Heart left ventricle (tissue), 16 donors: ENCODE data around the gene ECD. TPM values are rescaled to one million over a fixed set of nuclear protein-coding genes. Genes with fewer than 3 reads are reported as not detected.

Experiments used
- ATAC-seq, 4 donors: fragments of 200-7000 bp; cut with Tn5 transposase; one replicate each; pipeline ENCODE4 v1.9.1; 2020 to 2022; ENCODE audit warnings: moderate library complexity in 4 of 4, mild to moderate bottlenecking in 3 of 4, moderate number of reproducible peaks in 1 of 4
- DNase-seq, 5 donors: peaks; one replicate each; pipeline ENCODE4 v3.0.0-alpha.2; 2020
- H3K27ac ChIP-seq, 12 donors: fragments of 200-600 bp; sonication (generic) in 4 of 12; one replicate each; pipeline versions ENCODE4 v1.5.0 to v1.8.0; 2016 to 2022; ENCODE audit warnings: mild to moderate bottlenecking in 2 of 12
- H3K27me3 ChIP-seq, 9 donors: fragments of 200-600 bp; sonication (generic) in 2 of 9; one replicate each; pipeline versions ENCODE4 v1.5.1 to v1.8.0; 2016 to 2022; ENCODE audit warnings: mild to moderate bottlenecking in 3 of 9
- H3K36me3 ChIP-seq, 9 donors: fragments of 200-600 bp; sonication (generic) in 2 of 9; one replicate each; pipeline versions ENCODE4 v1.5.0 to v1.8.0; 2018 to 2022; ENCODE audit warnings: mild to moderate bottlenecking in 2 of 9
- H3K4me1 ChIP-seq, 12 donors: fragments of 200-600 bp; sonication (generic) in 4 of 12; one replicate each; pipeline versions ENCODE4 v1.5.0 to v1.8.0; 2016 to 2022; ENCODE audit warnings: mild to moderate bottlenecking in 3 of 12
- H3K4me3 ChIP-seq, 12 donors: fragments of 200-600 bp; sonication (generic) in 4 of 12; one replicate each; pipeline versions ENCODE4 v1.5.0 to v1.8.0; 2017 to 2022; ENCODE audit warnings: mild to moderate bottlenecking in 9 of 12, moderate library complexity in 4 of 12
- H3K9me3 ChIP-seq, 12 donors: fragments of 200-600 bp; sonication (generic) in 4 of 12; one replicate each; pipeline versions ENCODE4 v1.5.0 to v1.8.0; 2016 to 2022; ENCODE audit warnings: mild to moderate bottlenecking in 1 of 12
- CTCF ChIP-seq, 12 donors: fragments of 200-600 bp; sonication (generic) in 4 of 12; IDR thresholded peaks; one replicate each; pipeline versions ENCODE4 v1.5.0 to v1.8.0; 2018 to 2022; ENCODE audit warnings: antibody characterized with exemption in 12 of 12, mild to moderate bottlenecking in 5 of 12
- POLR2A ChIP-seq, 2 donors: fragments of 450-650 bp; IDR thresholded peaks; one replicate each; pipeline ENCODE4 v1.6.1; 2017; ENCODE audit warnings: antibody characterized with exemption in 2 of 2, mild to moderate bottlenecking in 2 of 2, moderate library complexity in 2 of 2
- WGBS, 4 donors: extraction: QIAGEN DNeasy Blood & Tissue Kit in 2 of 4; methylation state at CpG; one replicate each; pipeline versions ENCODE4 v1.1.5 to v1.1.7; 2013 to 2018; 5-methylcytosine and 5-hydroxymethylcytosine counted together
- intact Hi-C, 10 donors: fragments of 100-400 bp; cut with DNase I; formaldehyde crosslinking; loops; one replicate each; pipeline versions ENCODE4 v1.11.1 to v1.14.2; 2022
- polyA plus RNA-seq, 2 donors: library from polyadenylated mRNA; stranded (reverse); fragments of 200-250 nt; gene quantifications; one replicate each; pipeline ENCODE4 v1.2.3, GENCODE V29; 2013
- total RNA-seq, 9 donors: library from RNA; depleted of rRNA in 2 of 9; stranded (reverse); fragments of >200 nt in 2 of 9; fragmentation: NEBNext Ultra II Directional in 3 of 9; extraction: Animal tissue kit (Norgen Biotek cat#: 25700) in 3 of 9; gene quantifications; one replicate each; pipeline versions ENCODE4 v1.1.0 to v1.2.4, GENCODE V29; 2016 to 2023
- donor health status: ischemic (EF 13 %, LVEDD 7.1; RV severe dilation, severe dysfunction).
- donor health status: healthy with polysubstance abuse.
- donor health status: DM: no; HTN: yes; CAD: no.
- donor health status: DM: no; HTN: no; CAD: no.
- donor health status: ischemic (EF 25% LVEDD 6.9; RV normal size, moderate dysfunction).
- donor health status: ischemic (EF 25% LVEDD 5.7; RV mildly dilated, moderate dysfunction).
- donor health status: healthy.
- donor health status: DM: yes; HTN: yes; CAD: no.
- donor health status: ischemic (EF 35%, LVEDD 5.7; RV mildly dilated, moderate dysfunction).
- donor health status: nonischemic (EF 11% LVEDD 7.7; RV severe dilation, severe dysfunction).
- donor health status: DM: yes; HTN: yes; CAD: no.
- donor health status: PGD.
- donor health status: ischemic (EF 29% LVEDD 5.4; RV normal size, mild dysfunction).
- donor health status: nonischemic (EF 23%, LVEDD 6.1; RV moderate dilation, normal function).

The ECD gene
- total and polyA plus RNA-seq, 11 donors = 7.5 to 21.9 (median 17.9) TPM

- no peaks in the 10 kb centered on the region for H3K9me3 ChIP-seq
- no peak overlapping the region for H3K27ac ChIP-seq
- DNase-seq (no peak), ATAC-seq (no peak)
- H3K4me1 ChIP-seq = no peaks in the 10 kb centered on the region
- H3K27me3 ChIP-seq = no peaks in the 10 kb centered on the region
- H3K36me3 ChIP-seq = peaks cover 0 to 100% (median 99%) of the 10 kb centered on the region in 9 donors
- WGBS, 4 donors = 50 to 60% (median 54%) methylated on average over 2 of the region's 2 CpGs
- no peak overlapping the region for H3K4me3 ChIP-seq
- intact Hi-C loops = no loop called here
- no peak for TF ChIP-seq POLR2A (IDR thresholded peaks at IDR 0.05)
- TF ChIP-seq CTCF (IDR thresholded peaks at IDR 0.05) = no peak
Observed at GRCh38 chr10:73139251-73139650, 28.6 kb downstream of the ECD start.

- TF ChIP-seq CTCF (IDR thresholded peaks at IDR 0.05) = no peak
- TF ChIP-seq POLR2A (IDR thresholded peaks at IDR 0.05) = no peak
- Histone ChIP-seq H3K36me3 (peaks cover 0 to 100% (median 99%) of the 10 kb centered on the region in 9 donors), H3K27ac (no peak overlapping the region), H3K4me1 (no peaks in the 10 kb centered on the region), H3K4me3 (no peak overlapping the region), H3K27me3 (no peaks in the 10 kb centered on the region), H3K9me3 (no peaks in the 10 kb centered on the region)
- intact Hi-C loops = no loop called here
- WGBS, 4 donors = 88 to 97% (median 91%) methylated on average over 2 of the region's 2 CpGs
- ATAC-seq = no peak
- no peak for DNase-seq
Observed at GRCh38 chr10:73136627-73137026, 31.2 kb downstream of the ECD start.

DNA sequence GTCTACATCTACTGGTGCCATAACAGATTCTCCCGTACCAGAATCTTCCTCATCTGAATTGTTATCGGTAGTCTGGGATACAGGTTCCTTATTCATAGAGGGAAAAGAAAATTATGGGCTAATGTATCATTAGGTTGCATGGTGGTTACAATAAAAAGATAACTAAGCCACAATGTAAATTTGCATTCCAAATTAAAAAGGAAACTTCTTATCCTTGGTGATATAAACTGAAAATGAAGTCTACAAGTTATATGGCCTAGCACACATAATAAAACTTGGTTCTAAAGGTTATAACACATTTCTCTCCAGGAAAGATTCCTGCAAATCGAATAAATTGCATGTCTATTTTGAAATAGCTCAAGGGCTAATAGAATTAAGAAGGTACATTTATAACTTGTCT, 33.1 kb downstream of the ECD start:
- WGBS, 4 donors = 89 to 97% (median 96%) methylated on average over 3 of the region's 3 CpGs
- Histone ChIP-seq H3K4me3 (no peak overlapping the region), H3K36me3 (peaks cover 0 to 100% (median 96%) of the 10 kb centered on the region in 9 donors), H3K27me3 (no peaks in the 10 kb centered on the region), H3K9me3 (no peaks in the 10 kb centered on the region), H3K4me1 (no peaks in the 10 kb centered on the region), H3K27ac (no peak overlapping the region)
- ATAC-seq (no peak), DNase-seq (no peak)
- intact Hi-C loops = loop anchor here in 1 of 10 donors (5.0 kb wide), 1 partner anchor 82 kb away; no protein-coding TSS in a partner anchor
- TF ChIP-seq CTCF (IDR thresholded peaks at IDR 0.05) (no peak), POLR2A (IDR thresholded peaks at IDR 0.05) (no peak)

DNA sequence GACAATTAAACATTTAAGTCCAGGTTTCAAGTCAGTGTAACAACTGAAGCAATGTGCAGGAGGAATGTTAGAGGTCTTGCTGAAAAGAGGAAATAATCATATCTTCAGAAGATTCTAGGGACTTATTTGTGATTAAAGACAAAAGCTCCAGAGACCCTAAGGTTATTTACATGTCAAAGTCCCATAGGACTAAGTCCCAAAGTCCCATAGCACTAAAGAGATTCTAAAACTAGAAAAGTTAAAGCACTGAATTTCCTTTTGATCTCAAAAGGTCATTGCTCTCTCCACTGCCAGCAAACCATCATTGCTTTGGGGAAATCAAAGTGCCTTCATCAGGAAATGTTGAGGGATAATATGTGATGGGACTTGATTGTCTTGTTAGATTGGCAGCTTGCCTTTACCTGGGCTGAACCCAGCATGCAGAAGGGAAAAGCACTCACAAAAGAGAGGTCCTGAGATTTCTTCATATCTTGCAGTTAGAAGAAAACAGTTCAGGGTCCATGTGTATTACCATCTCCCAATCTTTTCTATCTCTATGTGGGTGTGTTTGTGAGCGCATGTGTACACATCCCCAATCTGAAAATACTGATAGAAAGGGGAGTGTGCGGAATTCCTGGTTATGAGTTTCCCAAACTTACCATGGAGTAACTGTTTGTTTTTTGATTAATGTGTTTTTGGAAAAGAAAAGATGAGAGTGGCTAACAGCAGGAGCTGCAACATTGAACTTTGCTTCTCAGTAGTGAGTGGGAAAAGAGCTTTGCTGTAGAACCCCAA, 35.7 kb downstream of the ECD start:
- Histone ChIP-seq H3K27ac (no peak overlapping the region), H3K4me1 (no peaks in the 10 kb centered on the region), H3K27me3 (no peaks in the 10 kb centered on the region), H3K4me3 (no peak overlapping the region), H3K36me3 (peaks cover 0 to 100% (median 94%) of the 10 kb centered on the region in 9 donors), H3K9me3 (no peaks in the 10 kb centered on the region)
- ATAC-seq (no peak), DNase-seq (no peak)
- 91 to 95% (median 93%) methylated on average over 2 of the region's 2 CpGs for WGBS, 4 donors
- TF ChIP-seq POLR2A (IDR thresholded peaks at IDR 0.05) = no peak
- no peak for TF ChIP-seq CTCF (IDR thresholded peaks at IDR 0.05)
- intact Hi-C loops = loop anchor here in 1 of 10 donors (5.0 kb wide), 1 partner anchor 80 kb away; no protein-coding TSS in a partner anchor
